ENCODE results near the gene STK25.

- TF ChIP-seq, protein P1, sequence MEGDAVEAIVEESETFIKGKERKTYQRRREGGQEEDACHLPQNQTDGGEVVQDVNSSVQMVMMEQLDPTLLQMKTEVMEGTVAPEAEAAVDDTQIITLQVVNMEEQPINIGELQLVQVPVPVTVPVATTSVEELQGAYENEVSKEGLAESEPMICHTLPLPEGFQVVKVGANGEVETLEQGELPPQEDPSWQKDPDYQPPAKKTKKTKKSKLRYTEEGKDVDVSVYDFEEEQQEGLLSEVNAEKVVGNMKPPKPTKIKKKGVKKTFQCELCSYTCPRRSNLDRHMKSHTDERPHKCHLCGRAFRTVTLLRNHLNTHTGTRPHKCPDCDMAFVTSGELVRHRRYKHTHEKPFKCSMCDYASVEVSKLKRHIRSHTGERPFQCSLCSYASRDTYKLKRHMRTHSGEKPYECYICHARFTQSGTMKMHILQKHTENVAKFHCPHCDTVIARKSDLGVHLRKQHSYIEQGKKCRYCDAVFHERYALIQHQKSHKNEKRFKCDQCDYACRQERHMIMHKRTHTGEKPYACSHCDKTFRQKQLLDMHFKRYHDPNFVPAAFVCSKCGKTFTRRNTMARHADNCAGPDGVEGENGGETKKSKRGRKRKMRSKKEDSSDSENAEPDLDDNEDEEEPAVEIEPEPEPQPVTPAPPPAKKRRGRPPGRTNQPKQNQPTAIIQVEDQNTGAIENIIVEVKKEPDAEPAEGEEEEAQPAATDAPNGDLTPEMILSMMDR (conservative IDR thresholded peaks at IDR 0.05; ENCODE audit: low read length) = no peak
- no peak for TF ChIP-seq EZH2phosphoT487 (IDR thresholded peaks at IDR 0.05; ENCODE audit: borderline replicate concordance, low read depth, low read length)
Measured at GRCh38 chr2:241534293-241534692, 25.9 kb upstream of the STK25 start.
